GM21423 (cell line): ENCODE measurements around the gene NOTCH3.

ENCODE experiments used
- ATAC-seq: cut with Tn5 transposase; IDR thresholded peaks from one replicate; pipeline ENCODE4 v1.9.1; 2021; ENCODE audit warnings: mild to moderate bottlenecking, moderate library complexity; ENCODE audit not compliant: unreplicated experiment

The NOTCH3 gene

DNA sequence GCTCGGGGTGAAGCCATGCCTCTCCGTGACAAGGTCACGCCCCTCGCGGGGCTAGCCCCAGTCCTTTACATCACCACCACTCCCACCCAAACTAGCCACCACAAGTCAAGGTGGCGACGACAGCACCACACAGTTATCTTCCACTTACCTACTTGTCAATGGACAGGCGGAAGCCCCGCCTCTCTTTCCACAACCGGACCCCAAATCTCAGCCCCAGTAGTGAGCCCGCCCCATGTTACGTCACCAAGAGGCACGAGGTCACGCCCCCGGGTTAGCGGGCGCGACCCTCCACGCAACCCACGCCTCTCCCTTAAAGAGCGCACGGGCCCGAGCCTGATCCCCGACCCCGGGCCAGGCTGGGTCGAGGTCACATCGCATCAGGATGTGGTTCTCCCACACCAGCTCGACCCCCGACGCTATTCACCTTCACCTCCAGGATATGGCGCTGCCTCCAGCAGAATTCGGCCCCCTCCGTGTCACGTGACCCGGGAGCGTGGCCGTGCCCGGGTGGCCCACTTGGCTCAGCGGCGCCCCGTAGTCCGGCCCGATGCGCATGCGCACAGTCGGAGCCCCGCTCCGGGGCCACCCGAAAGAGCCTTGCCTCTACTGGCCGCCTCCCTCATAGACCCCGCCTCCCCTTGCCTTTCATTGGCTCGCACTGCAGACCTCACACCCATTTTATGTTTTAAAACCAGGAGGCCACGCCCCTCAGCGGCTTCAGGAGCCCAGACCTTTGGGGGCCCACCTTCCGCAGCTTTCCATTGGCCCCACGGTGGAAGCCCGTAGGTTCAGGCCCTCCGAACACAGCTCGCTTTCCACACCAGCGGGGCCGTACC lies 75.3 kb downstream of the NOTCH3 start:
- ATAC-seq, result peak; percentile 88

DNA sequence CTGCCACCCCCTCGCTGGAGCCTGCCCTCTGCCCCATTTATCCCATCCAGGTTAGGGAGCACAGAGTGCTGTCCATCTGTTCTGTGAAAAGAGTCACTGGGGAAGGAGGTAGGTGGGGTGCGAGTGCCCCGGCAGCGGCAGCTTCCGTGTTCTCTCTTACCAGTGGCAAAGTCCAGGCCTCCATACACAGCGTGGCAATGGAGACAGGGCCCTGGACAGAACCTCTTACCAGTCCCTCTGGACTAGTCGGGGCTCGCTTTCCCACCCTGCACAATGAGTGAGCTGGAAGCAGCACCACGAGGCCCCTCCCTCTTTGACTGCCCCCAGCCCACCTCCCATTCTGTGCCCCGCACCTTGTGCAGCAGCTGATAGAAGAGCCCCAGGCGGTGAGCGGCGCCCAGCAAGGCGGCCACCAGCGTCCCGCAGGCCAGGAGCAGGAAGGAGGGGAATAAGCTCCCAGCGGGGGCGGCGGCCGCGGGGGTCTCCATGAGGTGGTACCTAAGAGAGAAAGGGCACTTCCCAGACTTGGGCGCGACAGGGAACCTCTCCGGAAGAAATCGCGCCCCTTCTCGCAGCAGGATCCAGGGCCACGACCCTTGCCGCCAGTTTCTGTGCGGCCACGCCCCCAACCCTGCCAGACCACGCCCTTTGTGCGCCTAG lies 76.1 kb downstream of the NOTCH3 start:
- ATAC-seq, result no peak

DNA sequence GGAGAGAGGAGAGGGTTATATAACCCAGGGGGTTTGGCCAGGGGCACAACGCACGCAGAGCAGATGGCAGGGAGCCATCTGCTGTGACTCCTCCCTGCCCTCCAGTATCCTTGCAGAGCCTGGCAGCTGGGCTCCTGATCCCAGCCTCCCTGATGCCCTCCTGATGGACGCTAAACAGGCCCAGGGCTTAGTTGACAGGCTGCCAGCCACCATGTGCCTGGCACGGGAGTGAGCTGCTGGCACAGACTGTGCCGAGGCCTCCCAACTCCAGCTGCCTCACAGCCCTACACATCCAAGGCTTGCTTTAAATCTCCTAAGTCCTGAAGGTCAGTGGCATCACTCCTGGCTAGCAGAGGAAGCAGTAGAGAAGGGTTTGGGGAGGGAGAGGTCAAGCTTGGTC lies 76.9 kb downstream of the NOTCH3 start:
- no peak for ATAC-seq

DNA sequence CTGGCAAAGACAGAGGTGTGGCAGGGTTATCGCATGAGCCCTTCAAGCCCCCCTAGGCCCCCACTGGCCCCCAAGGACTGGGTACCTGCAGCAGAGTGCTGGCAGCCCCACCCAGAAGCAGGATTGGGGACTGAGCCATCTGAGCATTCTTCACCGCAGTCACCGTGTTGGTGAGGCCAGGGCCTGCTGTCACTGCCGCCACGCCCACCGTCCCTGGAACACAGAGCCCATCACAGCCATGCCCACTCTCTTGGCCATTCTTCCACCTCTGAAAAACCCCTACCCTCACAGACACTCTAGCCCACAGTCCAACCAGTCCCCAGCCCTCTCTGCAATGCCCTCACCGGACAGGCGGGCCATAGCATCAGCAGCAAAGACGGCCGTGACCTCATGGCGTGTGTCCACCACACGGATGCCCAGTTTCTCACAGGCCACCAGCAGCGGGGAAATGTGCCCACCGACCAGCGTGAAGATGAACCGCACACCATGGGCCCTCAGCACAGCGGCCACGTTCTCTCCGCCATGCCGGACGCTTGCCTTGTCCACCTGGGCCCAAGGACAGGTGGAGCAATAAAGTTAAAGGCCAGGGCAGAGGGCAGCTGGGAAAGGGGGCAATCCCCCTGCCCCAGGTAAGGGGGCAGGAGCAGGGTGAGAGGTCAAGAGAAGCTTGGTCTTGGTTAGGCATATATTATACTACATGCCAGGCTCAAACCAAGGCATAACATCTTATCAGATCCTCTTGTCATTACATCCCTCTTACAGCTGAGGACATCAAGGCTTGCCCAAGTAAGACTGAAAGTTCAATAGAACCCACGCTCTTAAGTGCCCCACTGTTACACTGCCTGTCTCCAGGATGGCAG lies 77.5 kb downstream of the NOTCH3 start:
- ATAC-seq, result no peak

DNA sequence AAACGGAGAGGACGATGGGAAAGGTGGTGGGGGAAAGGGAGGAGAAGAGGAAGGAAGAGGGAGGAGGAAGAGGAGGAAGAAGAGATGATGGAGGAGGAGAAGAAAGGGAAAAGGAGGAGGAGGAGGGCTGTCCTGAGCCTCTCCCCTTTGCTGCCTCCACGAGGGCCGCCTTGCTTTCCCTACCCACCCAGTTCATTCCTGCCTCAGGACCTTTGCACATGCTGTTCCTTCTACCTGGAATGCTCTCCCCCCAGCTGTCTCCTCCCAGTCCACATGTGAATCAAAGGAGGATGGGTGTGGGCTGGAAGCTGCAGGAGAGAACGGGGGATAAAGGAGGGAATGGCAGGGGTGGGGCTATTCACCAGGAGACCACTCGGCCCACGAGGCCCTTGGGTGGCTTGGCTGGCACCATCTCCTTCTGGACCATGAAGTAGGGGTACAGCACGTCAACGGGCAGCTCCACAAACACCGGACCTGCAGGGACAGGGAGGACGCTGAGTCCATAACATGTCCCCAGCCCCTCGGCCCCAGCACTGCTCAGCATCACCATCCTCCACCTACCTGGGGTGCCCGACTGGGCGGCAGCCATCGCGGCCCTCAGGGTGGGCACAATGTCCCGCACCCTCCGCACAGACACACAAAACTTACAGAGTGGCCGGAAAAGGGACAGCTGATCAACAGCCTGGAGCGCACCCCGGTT lies 78.3 kb downstream of the NOTCH3 start:
- no peak for ATAC-seq

DNA sequence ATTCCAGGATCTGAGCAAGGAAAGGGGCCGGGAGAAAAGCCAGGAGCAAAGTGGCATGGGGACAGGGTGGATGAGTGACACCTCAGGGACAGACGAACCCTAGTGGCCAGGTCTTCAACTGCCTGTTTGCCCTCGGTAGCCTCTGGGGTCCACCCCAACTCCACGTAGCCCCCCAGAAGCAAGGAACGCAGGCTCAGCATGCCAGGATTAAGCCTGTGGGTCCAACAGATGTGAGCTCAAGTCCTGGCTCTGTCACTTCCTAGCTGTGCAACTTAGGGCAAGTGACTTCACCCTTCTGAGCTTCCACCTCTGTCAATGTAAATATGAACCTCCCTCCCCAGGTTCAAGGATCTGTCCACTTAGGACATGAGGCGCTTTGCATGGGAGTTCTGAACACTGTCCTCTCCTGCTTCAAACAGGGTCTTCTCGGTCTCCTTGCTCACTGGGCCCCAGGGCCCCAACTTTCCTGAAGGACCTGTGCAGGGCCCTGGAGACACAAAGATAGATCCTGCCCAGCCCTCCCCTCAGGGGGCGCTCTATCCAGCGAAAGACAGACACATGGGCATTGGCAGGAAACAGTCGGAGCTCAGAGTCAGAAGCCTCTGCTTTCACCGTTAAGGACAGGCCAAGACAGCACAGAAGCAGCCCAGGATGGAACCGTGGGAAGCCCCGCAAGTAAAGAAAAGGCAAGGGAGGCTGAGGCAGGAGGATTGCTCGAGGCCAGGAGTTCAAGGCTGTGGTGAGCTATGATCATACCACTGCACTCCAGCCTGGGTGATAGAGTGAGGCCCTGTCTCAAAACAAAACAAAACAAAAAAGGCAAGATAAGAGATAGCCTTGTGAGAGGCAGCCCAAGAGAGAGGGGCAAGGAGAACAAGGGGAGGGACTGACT lies 80.4 kb downstream of the NOTCH3 start:
- no peak for ATAC-seq

DNA sequence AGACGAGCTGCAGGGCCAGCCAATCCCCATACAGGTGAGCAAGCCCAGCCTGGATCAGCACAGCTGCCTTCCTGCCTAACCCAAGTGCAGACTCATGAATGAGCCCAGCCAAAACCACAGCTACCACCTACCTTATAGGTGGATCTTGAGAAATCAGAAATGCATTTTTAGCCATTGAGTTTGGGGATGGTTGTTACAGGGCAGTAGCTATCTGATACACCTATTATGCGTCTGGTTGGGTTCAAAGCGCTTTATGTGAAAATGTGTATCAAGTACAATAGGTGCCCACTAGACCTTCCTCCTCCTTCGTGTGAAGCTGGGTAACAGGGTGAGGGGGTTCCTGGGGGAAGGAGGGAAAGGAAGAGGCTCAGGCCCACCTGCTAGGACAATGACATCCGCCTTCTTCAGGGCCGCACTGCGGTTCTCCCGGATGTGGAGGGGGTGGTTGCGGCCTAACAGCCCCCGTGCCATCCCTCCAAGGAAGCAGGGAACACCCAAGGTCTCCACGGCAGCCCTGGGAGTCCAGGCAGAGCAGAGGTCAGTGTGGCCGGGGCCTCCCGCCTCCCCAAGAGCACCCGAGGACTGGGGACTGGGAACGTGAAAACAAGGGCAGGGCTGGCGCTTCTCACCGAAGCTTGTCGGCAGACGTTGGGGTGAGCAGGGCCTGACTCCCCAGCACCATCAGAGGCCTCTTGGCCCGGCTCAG lies 81.9 kb downstream of the NOTCH3 start:
- ATAC-seq, result no peak

DNA sequence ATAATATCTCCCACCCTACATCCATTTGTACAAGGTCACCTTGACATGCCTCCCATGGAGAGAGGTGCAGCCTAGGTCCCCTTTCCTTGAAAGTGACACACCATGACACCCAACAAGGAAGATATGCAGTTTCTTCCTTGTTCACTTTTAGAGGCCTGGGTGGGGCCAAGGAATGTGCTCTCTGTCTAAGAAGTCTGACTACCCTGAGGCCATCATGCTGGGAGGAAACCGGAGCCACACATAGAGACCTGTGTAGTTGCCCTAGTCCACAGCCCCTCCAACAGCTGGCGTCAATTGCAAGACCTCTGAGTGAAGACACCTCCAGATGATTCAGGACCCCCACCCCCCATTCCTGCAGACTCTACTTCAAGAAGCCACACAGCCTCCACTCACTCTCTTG lies 82.5 kb downstream of the NOTCH3 start:
- no peak for ATAC-seq

DNA sequence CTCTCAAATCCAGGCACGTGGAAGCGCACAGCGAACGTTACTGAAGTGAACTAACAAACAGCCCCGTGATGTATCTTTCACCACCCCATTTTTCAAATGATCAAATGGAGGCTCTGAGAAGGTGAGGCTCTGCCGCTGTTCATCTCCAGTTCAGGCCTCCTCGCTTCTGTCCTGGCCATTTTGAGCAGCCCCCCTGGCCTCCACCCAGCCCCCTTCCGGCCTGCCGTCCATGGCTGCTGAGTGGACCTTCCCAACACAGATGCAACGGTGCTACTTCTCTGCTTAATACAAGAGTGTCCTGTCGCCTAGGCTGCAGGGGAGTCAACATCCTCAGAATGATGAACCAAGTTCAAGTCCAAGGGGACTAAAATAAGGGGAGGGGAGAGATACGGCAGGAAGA lies 83.9 kb downstream of the NOTCH3 start:
- ATAC-seq, result no peak

DNA sequence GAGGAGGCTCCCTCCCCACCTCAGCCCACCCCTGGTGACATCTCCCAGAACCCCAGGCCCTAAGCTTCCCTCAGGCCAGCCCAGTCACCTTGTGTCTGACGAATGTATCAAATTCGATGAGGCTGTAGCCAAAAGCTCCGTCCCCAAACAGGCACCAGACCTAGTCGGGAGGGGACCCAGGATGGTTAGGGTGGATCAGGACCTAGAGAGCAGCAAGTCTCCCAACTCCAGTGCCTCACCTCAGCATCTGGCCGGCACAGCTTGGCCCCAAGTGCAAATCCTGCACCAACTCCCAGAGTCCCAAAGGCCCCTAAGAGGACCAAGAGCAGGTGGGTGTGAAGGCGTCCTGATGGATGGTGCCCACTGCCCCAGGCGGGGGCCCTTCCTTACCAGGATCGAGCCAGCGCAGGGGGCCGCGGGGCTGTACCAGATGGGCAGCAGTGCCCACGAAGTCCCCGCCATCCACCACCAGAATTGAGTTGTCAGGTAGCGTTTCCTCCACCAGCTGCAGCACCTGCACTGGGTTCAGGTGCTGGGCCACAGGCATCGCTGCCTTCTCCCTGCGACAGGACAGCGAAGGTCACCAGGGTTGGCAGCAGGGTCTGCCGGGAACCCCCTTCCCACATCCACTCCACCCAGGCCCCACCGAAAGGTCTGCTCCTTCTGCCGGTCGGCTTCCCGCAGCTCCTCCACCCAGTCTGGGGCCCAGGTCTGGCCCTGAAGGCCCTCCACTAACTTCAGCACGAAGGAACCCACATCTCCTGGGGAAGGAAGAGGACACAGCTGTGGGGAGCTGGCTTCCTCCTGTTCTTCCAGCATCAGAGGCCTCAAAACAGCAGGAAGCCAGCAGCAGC lies 84.8 kb downstream of the NOTCH3 start:
- no peak for ATAC-seq

DNA sequence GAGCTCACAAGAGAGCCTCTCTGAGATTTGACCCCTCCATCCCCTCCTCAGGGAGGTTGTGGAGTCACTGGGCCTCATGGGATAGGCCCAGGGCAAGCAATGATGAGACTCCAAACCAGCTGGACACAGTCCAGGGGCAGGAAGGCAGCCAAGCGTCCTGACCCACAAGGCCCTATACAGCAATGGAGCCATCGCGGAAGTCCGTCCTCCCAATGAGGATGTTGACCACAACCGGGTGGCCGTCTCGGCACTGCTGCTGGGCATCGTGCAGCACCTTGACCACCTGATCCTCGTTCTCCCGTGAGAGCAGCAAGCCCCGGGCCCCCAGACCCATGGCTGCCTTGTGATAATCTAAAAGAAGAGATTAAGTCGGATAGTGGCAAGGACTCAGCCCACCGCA lies 85.7 kb downstream of the NOTCH3 start:
- no peak for ATAC-seq

DNA sequence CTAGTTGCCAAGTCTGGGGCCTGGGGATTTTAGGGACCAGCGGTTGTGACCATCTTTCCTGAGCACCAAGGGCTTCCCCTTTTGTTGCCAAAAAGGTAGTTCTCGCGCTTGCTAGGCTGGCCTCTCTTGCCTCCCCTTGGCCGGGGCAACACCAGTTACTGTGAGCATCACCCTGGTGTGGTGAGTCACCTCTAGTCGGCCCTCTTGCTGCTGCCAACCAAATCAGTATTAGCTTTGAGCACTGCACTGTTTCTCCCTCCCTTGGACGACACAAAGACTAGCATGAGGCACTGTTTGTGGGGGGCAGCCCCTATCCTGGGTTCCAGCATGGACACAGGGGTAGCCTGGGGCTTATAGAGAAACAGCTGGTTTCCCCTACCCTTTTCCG lies 86.6 kb downstream of the NOTCH3 start:
- ATAC-seq, result no peak

DNA sequence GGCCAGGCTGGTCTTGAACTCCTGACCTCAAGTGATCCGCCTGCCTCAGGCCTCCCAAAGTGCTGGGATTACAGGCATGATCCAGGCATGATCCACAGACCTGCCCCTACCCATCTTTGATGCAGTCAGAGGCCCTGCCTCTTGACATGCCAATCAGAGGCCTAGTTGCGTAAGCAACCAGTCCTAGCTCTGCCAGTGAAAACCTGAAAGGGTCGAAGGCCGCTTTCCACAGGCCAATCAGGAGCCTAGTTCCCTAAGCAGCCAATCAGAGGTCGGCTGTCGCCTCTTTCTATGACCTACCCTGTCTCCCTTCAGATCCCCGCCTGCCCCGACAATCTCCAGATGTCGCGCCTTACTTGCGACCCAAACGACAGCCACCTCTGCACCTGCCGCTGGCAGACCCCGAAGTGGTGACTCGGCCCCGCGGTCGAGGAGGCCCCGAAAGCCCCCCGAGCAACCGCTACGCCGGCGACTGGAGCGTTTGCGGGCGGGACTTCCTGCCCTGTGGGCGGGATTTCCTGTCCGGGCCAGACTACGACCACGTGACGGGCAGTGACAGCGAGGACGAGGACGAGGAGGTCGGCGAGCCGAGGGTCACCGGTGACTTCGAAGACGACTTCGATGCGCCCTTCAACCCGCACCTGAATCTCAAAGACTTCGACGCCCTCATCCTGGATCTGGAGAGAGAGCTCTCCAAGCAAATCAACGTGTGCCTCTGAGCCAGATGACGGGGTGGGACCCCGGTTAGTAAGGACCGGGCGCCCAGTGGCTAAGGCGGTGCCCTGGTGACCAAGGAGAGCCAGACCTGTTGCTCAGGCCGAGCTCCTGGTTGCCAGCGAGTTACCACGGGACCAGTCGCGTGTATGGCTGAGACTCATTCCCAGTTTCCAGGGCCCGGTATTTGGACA lies 87.3 kb downstream of the NOTCH3 start:
- ATAC-seq, result no peak

DNA sequence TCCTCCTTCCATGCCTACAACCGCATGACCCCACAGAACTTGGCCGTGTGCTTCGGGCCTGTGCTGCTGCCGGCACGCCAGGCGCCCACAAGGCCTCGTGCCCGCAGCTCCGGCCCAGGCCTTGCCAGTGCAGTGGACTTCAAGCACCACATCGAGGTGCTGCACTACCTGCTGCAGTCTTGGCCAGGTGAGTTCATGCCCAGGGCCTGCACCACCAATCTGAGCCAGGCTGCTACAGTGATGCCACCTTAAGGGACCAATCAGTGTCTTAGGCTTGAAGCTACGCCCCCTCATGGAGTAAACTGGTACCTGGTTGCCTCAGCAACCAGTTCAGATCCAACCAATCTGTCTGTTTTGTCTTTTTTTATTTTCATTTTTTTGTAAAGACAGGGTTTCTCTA lies 88.4 kb downstream of the NOTCH3 start:
- no peak for ATAC-seq

DNA sequence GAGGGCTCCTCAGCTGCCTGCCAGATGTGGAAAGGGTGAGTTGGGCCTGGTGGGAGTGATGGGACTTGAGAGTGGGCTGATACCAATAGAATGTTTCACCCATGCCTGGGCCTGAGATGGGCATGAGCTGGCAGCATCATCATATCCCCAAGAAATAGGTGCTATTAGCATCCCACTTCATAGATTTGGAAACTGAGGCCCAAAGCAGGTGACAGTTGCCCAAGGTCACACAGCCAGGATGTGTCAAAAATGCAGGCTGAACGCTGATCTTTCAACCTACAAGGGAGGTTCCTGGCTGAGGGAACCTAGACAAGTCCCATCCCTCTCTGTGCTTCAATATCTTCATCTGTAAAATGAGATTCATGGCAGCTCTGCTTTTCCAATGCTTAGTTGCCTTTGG lies 89.0 kb downstream of the NOTCH3 start:
- no peak for ATAC-seq

DNA sequence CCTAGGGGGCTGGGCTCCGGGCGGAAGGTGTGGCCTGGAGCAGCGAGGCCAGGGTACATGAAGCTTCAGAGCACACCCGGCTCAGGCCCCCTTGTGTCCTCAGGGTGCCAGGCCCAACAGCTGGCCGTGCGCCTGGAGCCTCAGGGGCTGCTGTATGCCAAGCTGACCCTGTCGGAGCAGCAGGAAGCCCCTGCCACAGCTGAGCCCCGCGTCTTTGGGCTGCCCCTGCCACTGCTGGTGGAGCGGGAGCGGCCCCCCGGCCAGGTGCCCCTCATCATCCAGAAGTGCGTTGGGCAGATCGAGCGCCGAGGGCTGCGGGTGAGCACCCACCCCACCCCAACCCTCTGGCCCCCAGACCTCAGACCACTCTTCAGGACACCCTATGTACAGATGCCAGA lies 90.4 kb downstream of the NOTCH3 start:
- no peak for ATAC-seq

DNA sequence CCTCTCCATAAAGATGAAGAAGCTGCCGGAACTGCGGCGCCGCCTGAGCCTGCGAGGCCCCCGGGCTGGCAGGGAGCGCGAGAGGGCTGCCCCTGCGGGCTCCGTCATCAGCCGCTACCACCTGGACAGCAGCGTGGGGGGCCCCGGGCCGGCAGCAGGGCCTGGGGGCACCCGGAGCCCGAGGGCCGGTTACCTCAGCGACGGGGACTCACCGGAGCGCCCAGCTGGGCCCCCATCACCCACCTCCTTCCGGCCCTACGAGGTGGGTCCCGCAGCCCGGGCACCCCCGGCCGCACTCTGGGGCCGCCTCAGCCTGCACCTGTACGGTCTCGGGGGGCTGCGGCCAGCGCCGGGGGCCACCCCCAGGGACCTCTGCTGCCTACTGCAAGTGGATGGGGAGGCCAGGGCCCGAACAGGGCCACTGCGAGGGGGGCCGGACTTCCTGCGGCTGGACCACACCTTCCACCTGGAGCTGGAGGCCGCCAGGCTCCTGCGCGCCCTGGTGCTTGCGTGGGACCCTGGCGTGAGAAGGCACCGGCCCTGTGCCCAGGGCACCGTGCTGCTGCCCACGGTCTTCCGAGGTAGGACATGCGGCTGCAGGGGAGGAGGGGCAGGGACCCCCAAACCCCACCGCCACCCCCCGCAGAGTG lies 90.9 kb downstream of the NOTCH3 start:
- no peak for ATAC-seq
